Caco-2 (cell line): ENCODE results near the gene DDX3Y. TPM values are rescaled to one million over a fixed set of nuclear protein-coding genes. Genes with fewer than 3 reads are reported as not detected.

Source experiments
- BruUV-seq: library from RNA; stranded (reverse); fragments of 400-500 nt; replicated peaks from 2 replicates; lab custom pipeline; 2021; lab: Mats Ljungman, UMichigan
- CTCF ChIA-PET: fragments of 300-600 bp; sonication (Branson Sonifier 250); formaldehyde crosslinking; loops from one replicate; lab custom pipeline; 2022; ENCODE audit warnings: antibody characterized with exemption; lab: Charles Lee
- POLR2A ChIA-PET: fragments of 300-600 bp; sonication (Branson Sonifier 250); formaldehyde crosslinking; loops from one replicate; lab custom pipeline; 2022; ENCODE audit warnings: antibody characterized with exemption; lab: Charles Lee
- DNase-seq, 2 experiments: peaks; one replicate each; pipeline versions ENCODE4 v3.0.0 to v3.0.0-alpha.2; 2020 to 2022
- H3K27me3 ChIP-seq: replicated peaks from 2 replicates; pipeline ENCODE4 v1.6.0; 2011; ENCODE audit warnings: low read length; ENCODE audit not compliant: control insufficient read depth, insufficient read depth
- H3K36me3 ChIP-seq: 2 replicates; pipeline ENCODE4 v1.5.1; 2011; ENCODE audit warnings: low read length; ENCODE audit not compliant: control insufficient read depth, insufficient read depth
- H3K4me1 ChIP-seq: fragments of 250-450 bp; sonication (Bioruptor Pico); 2 replicates; pipeline ENCODE4 v1.5.1; 2020; ENCODE audit warnings: mild to moderate bottlenecking
- H3K4me3 ChIP-seq: 2 replicates; pipeline ENCODE4 v1.5.1; 2011; ENCODE audit warnings: low read depth, mild to moderate bottlenecking, control low read depth, low read length
- H3K9me3 ChIP-seq: fragments of 250-450 bp; sonication (Bioruptor Pico); 2 replicates; pipeline ENCODE4 v1.5.1; 2020; ENCODE audit warnings: mild to moderate bottlenecking, moderate library complexity
- H3K27ac Mint-ChIP-seq: one replicate; pipeline ENCODE4 v1.8.0; 2022; ENCODE audit warnings: mixed read lengths; ENCODE audit not compliant: unreplicated experiment
- H3K27me3 Mint-ChIP-seq: one replicate; pipeline ENCODE4 v1.8.0; 2022; ENCODE audit warnings: mixed read lengths; ENCODE audit not compliant: insufficient read depth, unreplicated experiment
- H3K36me3 Mint-ChIP-seq: one replicate; pipeline ENCODE4 v1.8.0; 2022; ENCODE audit warnings: mild to moderate bottlenecking, mixed read lengths; ENCODE audit not compliant: insufficient read depth, unreplicated experiment
- H3K4me1 Mint-ChIP-seq: one replicate; pipeline ENCODE4 v1.8.0; 2022; ENCODE audit warnings: low read depth, mixed read lengths; ENCODE audit not compliant: unreplicated experiment
- H3K4me3 Mint-ChIP-seq: one replicate; pipeline ENCODE4 v1.8.0; 2022; ENCODE audit warnings: mild to moderate bottlenecking, moderate library complexity, mixed read lengths; ENCODE audit not compliant: unreplicated experiment
- H3K9me3 Mint-ChIP-seq: one replicate; pipeline ENCODE4 v1.8.0; 2022; ENCODE audit warnings: mixed read lengths; ENCODE audit not compliant: unreplicated experiment
- intact Hi-C: fragments of 100-400 bp; cut with micrococcal nuclease; formaldehyde crosslinking; loops from one replicate; pipeline ENCODE4 v1.10.0; 2022; ENCODE audit not compliant: unreplicated experiment
- total RNA-seq: library from RNA; stranded (reverse); gene quantifications from 2 replicates; pipeline ENCODE4 v1.2.3, GENCODE V29; 2022
- TF ChIP-seq, protein P1 (sequence below), 2 experiments: fragments of 200-600 bp in 1 of 2; IDR thresholded peaks; 1 replicate in 1 of 2; 2 replicates in 1 of 2; pipeline versions ENCODE4 v1.5.1 to v1.8.0; 2011 to 2022; ENCODE audit warnings: antibody characterized with exemption in 1 of 2, control low read depth in 1 of 2, inconsistent platforms in 1 of 2, low read depth in 1 of 2, low read length in 1 of 2, mild to moderate bottlenecking in 1 of 2, moderate library complexity in 1 of 2; ENCODE audit not compliant: insufficient read depth in 1 of 2, severe bottlenecking in 1 of 2, unreplicated experiment in 1 of 2

Gene DDX3Y
- total RNA-seq, 1 experiment from 2014 or later: not detected

DNA sequence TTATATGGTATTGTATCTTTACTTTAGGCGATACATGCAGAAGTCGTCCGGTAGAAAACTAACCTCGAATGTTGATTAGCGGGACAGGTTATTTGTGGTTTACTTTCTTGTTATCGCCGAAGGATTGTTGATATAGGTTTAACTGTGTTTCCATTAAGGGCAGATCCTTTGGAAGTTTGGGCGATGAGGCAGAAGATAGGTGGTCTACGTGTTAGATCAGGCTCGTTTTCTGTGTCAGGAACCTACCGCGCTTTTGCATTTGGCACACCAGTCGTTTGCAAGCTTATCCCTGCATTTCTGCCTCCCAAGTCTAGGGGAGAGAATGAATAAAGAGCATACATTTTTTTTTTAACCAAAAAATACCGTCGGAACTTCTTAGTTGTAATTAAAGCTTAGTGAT, 1.2 kb downstream of the DDX3Y start:
- no peaks in the 10 kb centered on the region for H3K27me3 ChIP-seq
- Mint-ChIP-seq H3K27ac (no peak overlapping the region), H3K9me3 (no peaks in the 10 kb centered on the region), H3K4me3 (no peak overlapping the region), H3K4me1 (no peaks in the 10 kb centered on the region), H3K36me3 (no peaks in the 10 kb centered on the region), H3K27me3 (no peaks in the 10 kb centered on the region)
- POLR2A ChIA-PET: no interaction called here
- TF ChIP-seq, protein P1, sequence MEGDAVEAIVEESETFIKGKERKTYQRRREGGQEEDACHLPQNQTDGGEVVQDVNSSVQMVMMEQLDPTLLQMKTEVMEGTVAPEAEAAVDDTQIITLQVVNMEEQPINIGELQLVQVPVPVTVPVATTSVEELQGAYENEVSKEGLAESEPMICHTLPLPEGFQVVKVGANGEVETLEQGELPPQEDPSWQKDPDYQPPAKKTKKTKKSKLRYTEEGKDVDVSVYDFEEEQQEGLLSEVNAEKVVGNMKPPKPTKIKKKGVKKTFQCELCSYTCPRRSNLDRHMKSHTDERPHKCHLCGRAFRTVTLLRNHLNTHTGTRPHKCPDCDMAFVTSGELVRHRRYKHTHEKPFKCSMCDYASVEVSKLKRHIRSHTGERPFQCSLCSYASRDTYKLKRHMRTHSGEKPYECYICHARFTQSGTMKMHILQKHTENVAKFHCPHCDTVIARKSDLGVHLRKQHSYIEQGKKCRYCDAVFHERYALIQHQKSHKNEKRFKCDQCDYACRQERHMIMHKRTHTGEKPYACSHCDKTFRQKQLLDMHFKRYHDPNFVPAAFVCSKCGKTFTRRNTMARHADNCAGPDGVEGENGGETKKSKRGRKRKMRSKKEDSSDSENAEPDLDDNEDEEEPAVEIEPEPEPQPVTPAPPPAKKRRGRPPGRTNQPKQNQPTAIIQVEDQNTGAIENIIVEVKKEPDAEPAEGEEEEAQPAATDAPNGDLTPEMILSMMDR (IDR thresholded peaks at IDR 0.05; ENCODE audit: insufficient read depth in 1 of 2, low read depth in 1 of 2, low read length in 1 of 2, severe bottlenecking in 1 of 2, unreplicated experiment in 1 of 2): no peak
- no peaks in the 10 kb centered on the region for H3K9me3 ChIP-seq
- intact Hi-C loops: no loop called here
- CTCF ChIA-PET: no interaction called here
- H3K4me3 ChIP-seq: no peak overlapping the region
- no peaks in the 10 kb centered on the region for H3K4me1 ChIP-seq
- BruUV-seq: no TSS peak
- no peaks in the 10 kb centered on the region for H3K36me3 ChIP-seq
- DNase-seq: no peak

DNA sequence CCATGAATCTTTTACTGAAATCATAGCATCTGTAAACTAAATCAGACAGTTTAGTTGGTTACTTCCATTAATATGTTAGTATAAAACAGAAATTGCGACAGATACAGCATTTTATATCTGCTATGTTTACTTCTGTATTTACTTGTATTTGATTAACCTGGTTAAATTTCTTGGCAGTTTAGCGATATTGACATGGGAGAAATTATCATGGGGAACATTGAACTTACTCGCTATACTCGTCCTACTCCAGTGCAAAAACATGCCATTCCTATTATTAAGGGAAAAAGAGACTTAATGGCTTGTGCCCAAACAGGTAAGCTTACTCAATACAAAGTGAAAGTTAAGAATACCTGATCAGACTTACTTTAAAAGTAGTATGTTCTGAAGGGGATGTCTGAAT, 8.9 kb downstream of the DDX3Y start:
- BruUV-seq: no TSS peak
- CTCF ChIA-PET: no interaction called here
- TF ChIP-seq, protein P1 (IDR thresholded peaks at IDR 0.05; ENCODE audit: insufficient read depth in 1 of 2, low read depth in 1 of 2, low read length in 1 of 2, severe bottlenecking in 1 of 2, unreplicated experiment in 1 of 2): no peak
- intact Hi-C loops: no loop called here
- Mint-ChIP-seq H3K27ac (no peak overlapping the region), H3K36me3 (no peaks in the 10 kb centered on the region), H3K27me3 (no peaks in the 10 kb centered on the region), H3K4me3 (no peak overlapping the region), H3K4me1 (no peaks in the 10 kb centered on the region), H3K9me3 (no peaks in the 10 kb centered on the region)
- Histone ChIP-seq H3K4me1 (no peaks in the 10 kb centered on the region), H3K27me3 (no peaks in the 10 kb centered on the region), H3K36me3 (no peaks in the 10 kb centered on the region), H3K4me3 (no peak overlapping the region), H3K9me3 (no peaks in the 10 kb centered on the region)
- no peak for DNase-seq
- POLR2A ChIA-PET: no interaction called here

DNA sequence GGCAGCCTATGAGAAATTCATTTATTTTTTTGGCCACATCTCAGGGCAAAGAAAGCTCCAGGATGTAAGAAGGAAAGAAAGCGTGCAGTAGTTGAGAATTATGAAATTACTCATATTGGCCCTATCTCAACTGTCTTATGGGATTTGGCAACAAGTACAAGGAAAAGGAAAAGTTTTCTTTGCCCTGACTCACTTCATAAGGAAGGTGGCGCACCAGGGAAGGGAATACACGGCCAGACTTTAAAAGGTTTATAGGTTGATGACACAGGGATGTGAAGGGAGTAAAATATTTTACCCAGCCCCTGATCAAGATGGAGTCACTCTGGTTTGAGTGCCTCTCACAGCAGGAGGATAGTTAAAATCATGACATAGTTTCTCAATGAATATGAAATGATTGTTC, 23.4 kb downstream of the DDX3Y start:
- TF ChIP-seq, protein P1 (IDR thresholded peaks at IDR 0.05; ENCODE audit: insufficient read depth in 1 of 2, low read depth in 1 of 2, low read length in 1 of 2, severe bottlenecking in 1 of 2, unreplicated experiment in 1 of 2): no peak
- no peak for DNase-seq
- Histone ChIP-seq H3K4me1 (no peaks in the 10 kb centered on the region), H3K27me3 (no peaks in the 10 kb centered on the region), H3K36me3 (no peaks in the 10 kb centered on the region), H3K4me3 (no peak overlapping the region), H3K9me3 (no peaks in the 10 kb centered on the region)
- Mint-ChIP-seq H3K36me3 (no peaks in the 10 kb centered on the region), H3K4me1 (no peaks in the 10 kb centered on the region), H3K4me3 (no peak overlapping the region), H3K9me3 (no peaks in the 10 kb centered on the region), H3K27ac (no peak overlapping the region), H3K27me3 (no peaks in the 10 kb centered on the region)
- BruUV-seq: no TSS peak
- intact Hi-C loops: no loop called here
- ChIA-PET POLR2A (no interaction called here), CTCF (no interaction called here)
